ENCODE results near the gene RELA. TPM values are rescaled to one million over a fixed set of nuclear protein-coding genes. Genes with fewer than 3 reads are reported as not detected.
"Not testable (repeated sequence)": the region's sequence is repeated elsewhere in the genome, so short reads cannot be mapped to it uniquely, and the experiment has no call there.

RELA gene
- total RNA-seq, 1 donor from 2014 or later = 118 TPM

DNA sequence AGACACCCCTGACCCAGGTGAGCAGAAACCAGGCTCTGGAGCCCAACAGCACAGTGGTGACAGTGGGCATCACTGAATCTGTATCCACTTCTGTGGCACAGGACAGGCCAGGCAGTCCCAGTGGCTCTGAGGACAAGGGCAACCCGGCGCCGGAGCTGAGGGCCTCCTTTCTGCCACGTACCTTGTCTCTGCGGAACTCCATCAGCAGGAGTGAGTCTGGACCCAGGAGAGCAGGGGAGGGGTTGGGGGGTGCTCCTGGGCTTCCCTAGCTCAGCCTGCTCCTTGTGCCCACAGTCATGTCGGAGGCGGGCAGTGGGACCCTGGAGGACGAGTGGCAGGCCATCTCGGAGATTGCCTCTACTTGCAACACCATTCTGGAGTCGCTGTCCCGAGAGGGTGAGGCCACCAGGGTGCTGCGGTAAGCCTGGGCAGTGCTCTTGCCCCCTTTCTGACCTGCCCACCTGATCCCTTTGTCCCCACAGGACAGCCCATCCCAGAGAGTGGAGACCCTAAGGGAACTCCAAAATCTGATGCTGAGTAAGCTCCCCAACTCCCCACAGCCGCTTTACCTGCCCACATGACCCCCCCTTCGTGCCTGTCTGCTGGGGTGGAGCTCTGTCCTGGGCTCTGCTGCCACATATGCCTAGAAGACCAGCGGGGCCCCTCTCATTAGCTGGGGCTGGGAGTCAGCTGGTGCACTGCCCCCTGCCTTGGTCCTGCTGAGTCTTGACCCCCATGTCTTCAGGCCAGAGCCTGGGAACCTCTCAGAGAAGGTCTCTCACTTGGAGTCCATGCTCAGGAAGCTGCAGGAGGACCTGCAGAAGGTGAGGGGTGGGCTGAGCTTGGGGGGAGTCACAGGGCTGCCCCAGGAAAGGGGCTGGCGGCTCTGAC lies 12.8 kb downstream of the RELA start:
- DNase-seq (ENCODE audit: extremely low read depth, low read depth, low spot score) = no peak

GRCh38 chr11:65648997-65649493 lies 13.7 kb downstream of the RELA start:
- DNase-seq (ENCODE audit: extremely low read depth, low read depth, low spot score) = no peak

- no peak for DNase-seq (ENCODE audit: extremely low read depth, low read depth, low spot score)
These were observed 15.6 kb downstream of the RELA start for GRCh38 chr11:65646958-65647701.

DNA sequence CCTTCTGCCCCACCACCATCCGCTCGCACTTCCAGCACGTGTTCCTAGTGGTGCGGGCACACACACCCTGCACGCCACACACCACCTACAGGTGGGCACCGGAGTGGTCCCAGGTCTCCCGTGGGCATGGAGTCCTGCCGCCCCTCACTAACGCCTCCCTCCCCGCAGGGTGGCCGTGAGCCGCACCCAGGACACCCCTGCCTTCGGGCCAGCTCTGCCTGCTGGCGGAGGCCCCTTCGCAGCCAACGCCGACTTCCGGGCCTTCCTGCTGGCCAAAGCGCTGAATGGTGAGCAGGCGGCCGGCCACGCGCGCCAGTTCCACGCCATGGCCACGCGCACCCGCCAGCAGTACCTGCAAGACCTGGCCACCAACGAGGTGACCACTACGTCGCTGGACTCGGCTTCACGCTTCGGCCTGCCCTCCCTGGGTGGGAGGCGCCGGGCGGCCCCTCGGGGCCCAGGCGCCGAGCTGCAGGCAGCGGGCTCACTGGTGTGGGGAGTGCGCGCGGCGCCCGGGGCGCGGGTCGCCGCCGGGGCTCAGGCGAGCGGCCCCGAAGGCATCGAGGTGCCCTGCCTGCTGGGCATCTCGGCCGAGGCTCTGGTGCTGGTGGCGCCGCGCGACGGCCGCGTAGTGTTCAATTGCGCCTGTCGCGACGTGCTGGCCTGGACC lies 16.3 kb downstream of the RELA start:
- no peak for DNase-seq (ENCODE audit: extremely low read depth, low read depth, low spot score)

DNA sequence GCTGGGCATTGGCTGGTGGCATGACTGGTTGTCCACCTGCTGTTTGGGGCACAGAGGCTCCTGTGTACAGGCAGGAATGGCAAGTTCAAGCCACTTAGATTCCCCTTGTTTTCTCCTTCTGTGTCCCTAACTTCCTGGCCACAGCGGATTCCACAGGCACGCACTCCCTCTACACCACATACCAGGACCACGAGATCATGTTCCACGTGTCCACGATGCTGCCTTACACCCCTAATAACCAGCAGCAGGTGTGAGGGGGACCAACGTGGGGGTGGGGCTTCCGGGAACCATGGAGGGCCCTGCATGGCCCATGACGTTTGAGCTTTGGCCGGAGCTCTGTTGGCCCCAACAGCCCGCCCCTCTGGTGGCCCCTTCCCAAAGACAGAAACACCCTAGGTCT lies 17.0 kb downstream of the RELA start:
- no peak for DNase-seq (ENCODE audit: extremely low read depth, low read depth, low spot score)

DNA sequence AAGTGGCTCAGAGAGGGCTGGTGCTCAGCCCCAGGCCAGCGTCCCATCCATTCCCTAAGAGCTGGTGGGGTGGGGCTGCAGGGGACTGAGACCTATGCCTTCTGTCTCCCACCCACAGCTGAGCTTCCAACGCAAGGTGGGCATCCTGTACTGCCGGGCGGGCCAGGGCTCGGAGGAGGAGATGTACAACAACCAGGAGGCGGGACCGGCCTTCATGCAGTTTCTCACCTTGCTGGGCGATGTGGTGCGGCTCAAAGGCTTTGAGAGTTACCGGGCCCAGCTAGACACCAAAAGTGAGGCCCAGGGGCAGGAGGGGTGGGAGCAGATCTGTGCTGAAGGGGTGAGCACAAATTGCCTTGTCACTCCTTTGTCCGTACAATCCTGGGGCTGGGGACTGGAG lies 17.9 kb downstream of the RELA start:
- no peak for DNase-seq (ENCODE audit: extremely low read depth, low read depth, low spot score)

- DNase-seq (ENCODE audit: extremely low read depth, low read depth, low spot score) = no peak
These were observed 18.7 kb downstream of the RELA start for GRCh38 chr11:65643971-65644370.

- DNase-seq (ENCODE audit: extremely low read depth, low read depth, low spot score) = no peak
These were observed 20.6 kb downstream of the RELA start for GRCh38 chr11:65642014-65642671.

GRCh38 chr11:65641297-65642013 lies 21.3 kb downstream of the RELA start:
- no peak for DNase-seq (ENCODE audit: extremely low read depth, low read depth, low spot score)

DNA sequence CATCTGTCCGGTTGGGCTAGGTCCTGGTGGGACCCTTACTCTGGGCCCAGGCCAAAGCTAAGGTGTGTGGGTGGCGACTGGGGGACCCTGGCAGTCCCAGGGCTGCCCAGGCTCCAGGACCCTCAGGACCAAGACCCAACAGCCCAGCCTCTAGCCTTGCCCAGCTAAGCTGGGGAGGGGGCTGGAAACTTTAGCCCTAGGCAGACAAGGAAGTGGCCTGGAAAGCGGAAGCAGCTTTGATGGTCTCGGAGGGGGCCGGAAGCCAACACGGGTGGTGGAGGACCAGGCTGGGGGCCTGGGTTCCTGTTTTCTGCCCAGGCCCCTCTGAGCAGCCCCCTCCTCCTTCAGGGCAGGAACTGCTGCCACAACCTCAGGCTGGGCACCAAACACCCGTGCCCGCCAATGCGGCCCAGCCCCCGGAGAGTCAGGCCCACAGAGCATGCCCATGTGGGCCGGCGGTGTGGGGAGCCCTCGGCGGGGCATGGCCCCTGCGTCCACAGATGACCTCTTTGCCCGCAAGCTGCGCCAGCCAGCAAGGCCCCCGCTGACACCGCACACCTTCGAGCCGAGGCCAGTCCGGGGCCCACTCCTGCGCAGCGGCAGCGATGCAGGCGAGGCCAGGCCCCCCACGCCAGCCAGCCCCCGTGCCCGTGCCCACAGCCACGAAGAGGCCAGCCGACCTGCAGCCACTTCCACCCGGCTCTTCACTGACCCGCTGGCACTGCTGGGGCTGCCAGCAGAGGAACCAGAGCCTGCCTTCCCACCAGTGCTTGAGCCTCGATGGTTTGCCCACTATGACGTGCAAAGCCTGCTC lies 22.0 kb downstream of the RELA start:
- no peak for DNase-seq (ENCODE audit: extremely low read depth, low read depth, low spot score)

- DNase-seq (ENCODE audit: extremely low read depth, low read depth, low spot score) = no peak
These were observed 22.9 kb downstream of the RELA start for GRCh38 chr11:65639623-65640482.

DNA sequence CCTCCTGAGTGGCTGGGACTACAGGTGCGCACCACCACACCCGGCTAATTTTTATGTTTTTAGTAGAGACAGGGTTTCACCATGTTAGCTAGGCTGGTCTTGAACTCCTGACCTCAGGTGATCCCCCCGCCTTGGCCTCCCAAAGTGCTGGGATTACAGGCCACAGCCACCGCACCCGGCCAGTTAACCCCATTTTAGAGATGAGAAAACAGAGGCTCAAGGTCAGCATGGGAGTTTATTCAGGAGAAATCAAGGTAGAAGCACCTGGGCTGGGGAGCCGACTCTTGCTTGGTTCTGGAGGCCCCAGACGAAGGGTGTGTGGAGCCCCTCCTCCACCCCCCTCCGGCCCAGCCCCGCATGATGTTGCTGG lies 23.5 kb downstream of the RELA start:
- DNase-seq (ENCODE audit: extremely low read depth, low read depth, low spot score) = not testable (repeated sequence)

GRCh38 chr11:65637794-65638419 lies 24.8 kb downstream of the RELA start, which contains the start of gene SIPA1:
Gene SIPA1, plus strand, starts transcription at chr11:65638101. Its CDS starts 2,821 bp downstream, at chr11:65640922.
- no peak for DNase-seq (ENCODE audit: extremely low read depth, low read depth, low spot score)

DNA sequence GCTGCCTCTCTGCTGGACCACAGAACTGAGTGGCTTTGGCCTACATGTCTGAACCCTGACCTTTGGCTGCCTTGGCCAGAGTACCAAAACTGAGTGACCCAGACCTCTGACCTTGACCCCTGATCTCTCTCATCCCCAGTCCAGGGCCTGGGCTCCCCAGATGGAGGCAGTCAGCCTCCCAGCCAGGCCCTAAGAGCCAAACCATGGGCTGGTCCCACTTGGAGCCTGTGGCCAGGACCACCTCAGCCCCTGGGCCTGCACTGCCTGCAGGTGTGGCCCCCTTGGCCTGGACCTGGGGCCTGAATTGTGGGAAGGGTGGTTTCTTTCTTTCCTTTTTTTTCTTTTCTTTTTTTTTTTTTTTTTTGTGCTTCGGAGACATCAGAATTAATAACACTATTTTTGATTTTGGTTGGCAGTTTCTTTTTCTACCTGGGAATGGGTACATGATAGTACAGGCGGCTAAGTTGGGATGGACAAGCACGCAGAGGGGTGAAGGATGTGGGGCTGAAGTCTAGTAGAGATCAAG lies 25.6 kb downstream of the RELA start:
- no peak for DNase-seq (ENCODE audit: extremely low read depth, low read depth, low spot score)

GRCh38 chr11:65636108-65637031 lies 26.3 kb downstream of the RELA start:
- DNase-seq (ENCODE audit: extremely low read depth, low read depth, low spot score) = no peak

DNA sequence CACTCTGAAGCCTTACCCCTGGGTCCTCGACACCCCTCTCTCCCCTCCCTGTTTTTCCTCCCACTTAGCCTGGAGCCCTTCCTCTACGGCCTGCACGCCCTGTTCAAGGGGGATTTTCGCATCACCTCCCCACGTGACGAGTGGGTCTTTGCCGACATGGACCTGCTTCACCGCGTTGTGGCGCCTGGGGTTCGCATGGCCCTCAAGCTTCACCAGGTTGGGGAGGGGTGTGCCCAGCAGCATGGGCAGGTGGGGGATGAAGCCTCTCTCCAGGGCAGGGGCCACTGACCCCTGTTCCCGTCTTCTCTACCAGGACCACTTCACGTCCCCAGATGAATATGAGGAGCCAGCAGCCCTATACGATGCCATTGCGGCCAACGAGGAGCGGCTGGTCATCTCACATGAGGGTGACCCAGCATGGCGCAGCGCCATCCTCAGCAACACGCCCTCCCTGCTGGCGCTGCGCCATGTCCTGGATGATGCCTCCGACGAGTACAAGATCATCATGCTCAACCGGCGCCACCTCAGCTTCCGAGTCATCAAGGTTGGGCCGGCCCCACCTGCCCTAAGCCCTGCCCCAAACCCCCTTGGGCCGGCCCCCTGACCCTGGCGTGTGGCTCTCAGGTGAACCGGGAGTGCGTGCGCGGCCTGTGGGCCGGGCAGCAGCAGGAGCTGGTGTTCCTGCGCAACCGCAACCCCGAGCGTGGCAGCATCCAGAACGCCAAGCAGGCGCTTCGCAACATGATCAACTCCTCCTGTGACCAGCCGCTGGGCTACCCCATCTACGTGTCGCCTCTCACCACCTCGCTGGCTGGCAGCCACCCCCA lies 27.6 kb downstream of the RELA start:
- DNase-seq (ENCODE audit: extremely low read depth, low read depth, low spot score) = no peak
